Epithelial cell of esophagus (primary cell): ENCODE results near the gene MRTFA.

Experiments used
- DNase-seq: peaks from one replicate; pipeline ENCODE4 v3.0.0; 2010; ENCODE audit warnings: low read depth
- H3K4me3 ChIP-seq: 2 replicates; pipeline ENCODE4 v1.5.1; 2011; ENCODE audit warnings: mild to moderate bottlenecking, low read length, control low read depth
- TF ChIP-seq, protein P1 (sequence below): IDR thresholded peaks from 2 replicates; pipeline ENCODE4 v1.5.1; 2011; ENCODE audit warnings: low read depth, mild to moderate bottlenecking, low read length, control low read depth, inconsistent platforms; ENCODE audit not compliant: insufficient read depth; ENCODE audit errors: missing control alignments

The MRTFA gene

DNA sequence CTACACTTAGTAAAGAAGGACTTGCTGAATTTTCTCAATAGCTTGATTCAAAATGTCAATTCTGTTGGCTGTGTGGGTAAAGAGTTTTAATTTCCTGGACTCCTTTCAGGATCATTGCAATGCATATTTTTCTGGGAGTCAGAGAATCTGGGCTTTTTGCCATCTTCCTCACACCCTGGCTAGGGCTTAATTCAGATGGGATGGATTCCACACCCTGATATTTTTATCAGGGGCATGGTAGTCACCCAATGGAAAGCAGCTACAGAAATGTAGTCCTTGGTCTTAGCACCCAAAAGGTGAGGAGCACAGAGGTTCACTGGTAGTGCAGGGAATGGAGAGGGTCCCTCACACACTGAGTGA, 186.9 kb downstream of the MRTFA start:
- TF ChIP-seq, protein P1, sequence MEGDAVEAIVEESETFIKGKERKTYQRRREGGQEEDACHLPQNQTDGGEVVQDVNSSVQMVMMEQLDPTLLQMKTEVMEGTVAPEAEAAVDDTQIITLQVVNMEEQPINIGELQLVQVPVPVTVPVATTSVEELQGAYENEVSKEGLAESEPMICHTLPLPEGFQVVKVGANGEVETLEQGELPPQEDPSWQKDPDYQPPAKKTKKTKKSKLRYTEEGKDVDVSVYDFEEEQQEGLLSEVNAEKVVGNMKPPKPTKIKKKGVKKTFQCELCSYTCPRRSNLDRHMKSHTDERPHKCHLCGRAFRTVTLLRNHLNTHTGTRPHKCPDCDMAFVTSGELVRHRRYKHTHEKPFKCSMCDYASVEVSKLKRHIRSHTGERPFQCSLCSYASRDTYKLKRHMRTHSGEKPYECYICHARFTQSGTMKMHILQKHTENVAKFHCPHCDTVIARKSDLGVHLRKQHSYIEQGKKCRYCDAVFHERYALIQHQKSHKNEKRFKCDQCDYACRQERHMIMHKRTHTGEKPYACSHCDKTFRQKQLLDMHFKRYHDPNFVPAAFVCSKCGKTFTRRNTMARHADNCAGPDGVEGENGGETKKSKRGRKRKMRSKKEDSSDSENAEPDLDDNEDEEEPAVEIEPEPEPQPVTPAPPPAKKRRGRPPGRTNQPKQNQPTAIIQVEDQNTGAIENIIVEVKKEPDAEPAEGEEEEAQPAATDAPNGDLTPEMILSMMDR = no peak
- peak; percentile 25 for DNase-seq
- H3K4me3 ChIP-seq = no peak overlapping the region

DNA sequence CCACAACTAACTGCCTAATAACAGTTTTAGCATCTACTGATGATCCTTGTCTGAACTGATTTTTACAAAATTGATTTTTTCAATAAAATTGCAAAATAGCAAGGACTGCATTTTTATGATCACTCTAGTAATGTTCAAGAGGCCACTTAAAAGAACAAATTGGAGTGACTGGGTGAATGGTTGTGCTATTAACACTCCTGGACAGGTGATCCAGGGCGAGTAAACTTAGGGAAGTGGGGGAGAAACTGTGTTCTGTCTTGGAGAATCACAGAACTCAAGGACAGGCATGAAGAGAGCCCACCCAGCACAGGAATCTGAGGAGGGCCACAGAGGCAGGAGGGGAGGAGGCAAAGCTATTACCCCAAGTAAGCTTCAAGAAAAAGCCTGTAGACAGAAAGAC, 190.3 kb downstream of the MRTFA start:
- TF ChIP-seq, protein P1 = no peak
- no peak overlapping the region for H3K4me3 ChIP-seq
- no peak for DNase-seq

DNA sequence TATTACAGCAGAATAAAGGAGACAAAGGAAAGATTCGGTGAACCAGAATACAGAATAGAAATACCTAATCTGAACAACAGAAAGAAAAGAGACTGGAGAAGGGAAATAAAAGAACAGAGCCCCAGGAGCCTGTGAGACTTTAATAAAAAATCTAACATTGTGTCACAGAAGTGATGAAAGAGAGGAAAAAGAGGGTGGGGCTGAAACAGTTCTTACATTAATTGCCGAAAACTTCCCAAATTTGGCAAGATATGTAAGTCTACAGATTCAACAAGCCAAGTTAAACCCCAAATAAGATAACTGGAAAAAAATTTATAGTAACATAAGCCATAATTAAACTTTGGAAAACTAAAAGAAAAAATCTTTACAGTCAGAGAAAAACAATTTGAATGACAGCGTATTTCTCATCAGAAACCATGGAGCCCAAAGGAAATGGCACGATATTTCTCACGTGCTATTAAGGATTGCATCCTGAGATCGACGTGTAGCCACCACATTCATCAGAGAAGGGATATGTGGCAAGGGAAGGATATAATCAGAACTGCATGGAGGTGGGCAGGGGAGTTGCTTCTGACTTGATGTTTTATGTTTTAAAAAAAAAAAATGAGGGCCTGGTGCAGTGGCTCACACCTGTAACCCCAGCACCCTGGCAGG, 192.2 kb downstream of the MRTFA start:
- DNase-seq = no peak
- TF ChIP-seq, protein P1 = no peak
- no peak overlapping the region for H3K4me3 ChIP-seq

DNA sequence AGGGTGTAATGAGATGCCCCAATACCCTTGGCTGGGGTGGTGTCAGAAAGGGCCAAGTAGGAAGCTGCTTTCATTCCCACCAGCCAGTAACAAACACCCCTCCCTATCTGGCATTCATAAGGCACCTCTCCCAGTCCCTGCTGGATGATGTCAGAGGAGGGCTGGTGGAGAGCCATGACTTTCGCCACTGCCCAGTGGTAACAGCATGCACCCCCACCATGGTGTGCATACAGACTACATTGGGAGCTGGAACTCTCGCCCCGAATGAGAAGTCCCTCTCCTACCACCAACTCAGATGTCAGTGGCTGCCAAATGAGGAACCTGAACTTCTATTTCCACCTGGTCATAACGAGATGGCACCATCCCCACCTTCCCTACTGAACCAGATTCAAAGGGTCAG, 192.8 kb downstream of the MRTFA start:
- TF ChIP-seq, protein P1 = no peak
- H3K4me3 ChIP-seq = no peak overlapping the region
- DNase-seq = no peak

DNA sequence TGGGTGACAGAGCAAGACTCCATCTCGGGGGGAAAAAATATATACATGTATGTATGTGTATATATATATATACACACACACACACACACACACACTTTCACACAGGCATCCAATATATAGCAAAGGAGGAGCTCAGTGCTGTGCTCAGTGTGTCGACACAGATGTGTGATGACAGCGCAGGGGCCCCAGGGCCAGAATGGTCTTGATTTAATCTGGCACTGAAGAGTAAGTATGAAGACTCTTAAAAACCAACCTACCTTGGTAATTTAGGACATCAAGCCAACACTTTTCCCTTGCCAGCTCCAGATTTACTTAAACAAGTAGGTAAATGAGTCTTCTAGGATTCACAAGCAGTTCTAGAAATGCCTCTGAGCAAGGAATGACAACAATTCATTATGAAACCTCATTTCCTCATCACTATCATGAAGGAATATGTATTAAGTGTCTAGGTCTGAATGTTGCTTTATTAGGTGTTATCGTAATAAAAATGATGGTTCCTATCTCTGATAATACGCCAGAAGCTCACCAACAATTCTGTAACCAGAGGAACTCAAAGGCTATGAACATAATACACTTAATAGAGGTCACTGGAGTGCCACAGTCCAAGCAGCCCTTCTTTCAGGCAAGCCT, 194.6 kb downstream of the MRTFA start:
- TF ChIP-seq, protein P1 = no peak
- no peak overlapping the region for H3K4me3 ChIP-seq
- no peak for DNase-seq

DNA sequence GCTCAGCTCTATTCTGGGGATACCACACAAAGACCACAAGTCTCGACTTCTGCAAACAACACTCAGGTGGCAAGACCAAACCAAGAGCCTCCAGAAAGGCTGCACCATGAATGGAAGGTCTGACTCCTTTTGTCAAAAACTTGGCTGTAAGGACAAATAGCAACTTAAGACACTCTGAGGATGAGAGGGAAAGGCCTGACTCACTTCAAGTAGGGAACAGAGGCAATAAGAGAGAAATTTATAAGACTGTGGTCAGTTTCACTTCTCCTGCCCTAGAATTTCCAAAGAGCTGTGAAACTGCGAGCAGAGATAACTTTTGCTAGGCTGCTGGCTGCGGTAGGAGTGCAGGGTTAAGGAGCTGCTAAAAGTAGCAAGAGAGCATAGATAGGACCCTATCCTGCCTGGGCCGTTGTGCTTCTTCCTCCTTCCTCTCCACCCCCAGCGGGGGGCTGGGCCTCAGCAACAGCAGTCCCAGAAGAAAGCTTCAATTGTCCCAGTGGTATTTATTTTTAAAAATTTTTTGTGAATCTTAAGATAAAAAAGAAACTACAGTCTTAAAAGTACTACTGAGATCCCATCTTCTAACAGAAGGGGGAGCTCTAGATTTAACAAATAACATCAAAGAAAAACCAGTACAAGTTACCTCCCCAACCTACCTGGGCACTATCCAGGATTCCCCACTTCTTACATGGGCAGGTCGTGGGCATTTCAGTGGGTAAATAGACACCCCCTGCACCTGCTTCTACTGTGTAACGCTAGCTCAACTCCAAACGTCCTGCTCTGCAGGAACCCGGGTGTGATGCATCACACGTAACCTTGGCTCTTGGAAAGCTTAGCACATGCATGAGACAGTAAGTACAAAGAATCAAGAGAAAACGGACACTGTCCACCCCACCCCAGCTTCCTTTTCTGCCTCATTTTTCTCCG, 199.8 kb downstream of the MRTFA start:
- H3K4me3 ChIP-seq = no peak overlapping the region
- DNase-seq = peak; percentile 75
- TF ChIP-seq, protein P1 = peak; percentile 50

DNA sequence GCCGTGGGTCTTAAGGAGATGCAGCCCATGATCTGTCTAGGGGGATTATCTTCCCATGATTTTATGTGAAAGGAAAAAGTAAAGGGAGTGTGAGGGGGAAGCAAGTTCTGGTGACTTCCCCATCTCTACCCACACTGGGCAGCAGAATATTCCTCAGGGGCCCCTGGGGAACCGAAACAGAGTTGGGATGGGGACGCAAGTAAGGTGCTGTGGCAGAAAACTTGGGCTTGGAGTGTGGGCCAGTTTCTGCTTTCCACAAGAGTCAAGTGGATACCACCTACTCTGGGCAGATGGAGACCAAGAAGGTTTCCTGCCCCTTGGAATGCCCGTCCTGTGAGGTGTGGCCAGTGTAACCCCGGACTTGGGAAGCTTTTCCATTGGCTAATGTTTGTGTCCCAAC, 201.8 kb downstream of the MRTFA start:
- DNase-seq = no peak
- no peak overlapping the region for H3K4me3 ChIP-seq
- TF ChIP-seq, protein P1 = no peak
